Stimulated activated CD8-positive, alpha-beta memory T cell treated with anti-CD3 and anti-CD28 coated beads, Interleukin-4, amount 100 ng/mL, for 48 hours (primary cell): ENCODE data around the gene MAGEB2.
"Not testable (repeated sequence)": the region's sequence is repeated elsewhere in the genome, so short reads cannot be mapped to it uniquely, and the experiment has no call there.

Source experiments
- DNase-seq: peaks from one replicate; pipeline ENCODE4 v3.0.0-alpha.2; 2020

Gene MAGEB2

GRCh38 chrX:30215357-30215843 is at the start of gene MAGEB2:
MAGEB2 (plus strand) TSS chrX:30215563; CDS start chrX:30218581, 3,018 bp downstream.
- DNase-seq, result no peak

GRCh38 chrX:30170900-30171299 is 44.5 kb upstream of the MAGEB2 start:
- no peak for DNase-seq

GRCh38 chrX:30181353-30181752 is 34.0 kb upstream of the MAGEB2 start:
- no peak for DNase-seq

GRCh38 chrX:30183554-30183953 is 31.8 kb upstream of the MAGEB2 start:
- DNase-seq, result no peak

- no peak for DNase-seq
Observed at GRCh38 chrX:30190426-30190825, 24.9 kb upstream of the MAGEB2 start.

GRCh38 chrX:30193910-30194309 is 21.5 kb upstream of the MAGEB2 start:
- DNase-seq, result not testable (repeated sequence)

GRCh38 chrX:30196322-30196721 is 19.0 kb upstream of the MAGEB2 start:
- DNase-seq, result no peak

GRCh38 chrX:30212172-30212571 is 3.2 kb upstream of the MAGEB2 start:
- DNase-seq, result no peak

- no peak for DNase-seq
Observed at GRCh38 chrX:30217465-30217864, 2.1 kb downstream of the MAGEB2 start.

GRCh38 chrX:30219372-30219771 is 4.0 kb downstream of the MAGEB2 start:
- DNase-seq, result no peak

GRCh38 chrX:30220661-30221060 is 5.3 kb downstream of the MAGEB2 start:
- DNase-seq, result no peak

GRCh38 chrX:30224536-30224935 is 9.2 kb downstream of the MAGEB2 start:
- DNase-seq, result no peak

- no peak for DNase-seq
Observed at GRCh38 chrX:30228526-30228925, 13.2 kb downstream of the MAGEB2 start.

GRCh38 chrX:30230395-30230794 is 15.0 kb downstream of the MAGEB2 start, which contains the start of gene MAGEB3:
MAGEB3 (plus strand) TSS chrX:30230657; CDS start chrX:30235925, 5,268 bp downstream.
- no peak for DNase-seq

GRCh38 chrX:30241724-30242415 is 26.5 kb downstream of the MAGEB2 start, which contains the start of gene MAGEB4:
MAGEB4 (plus strand) TSS chrX:30242000; CDS start chrX:30242136, 136 bp downstream.
- no peak for DNase-seq

- DNase-seq, result no peak
Observed at GRCh38 chrX:30246769-30247489, 31.6 kb downstream of the MAGEB2 start, which contains the start of gene MAGEB1. MAGEB1 (plus strand) TSS chrX:30247146; CDS start chrX:30250494, 3,348 bp downstream.

- DNase-seq, result no peak
Observed at GRCh38 chrX:30248854-30249253, 33.5 kb downstream of the MAGEB2 start.

- DNase-seq, result no peak
Observed at GRCh38 chrX:30253257-30253656, 37.9 kb downstream of the MAGEB2 start.

GRCh38 chrX:30259927-30260326 is 44.6 kb downstream of the MAGEB2 start:
- no peak for DNase-seq

GRCh38 chrX:30261012-30261411 is 45.6 kb downstream of the MAGEB2 start:
- DNase-seq, result no peak

- no peak for DNase-seq
Observed at GRCh38 chrX:30262763-30263162, 47.4 kb downstream of the MAGEB2 start.
